GM12874 (cell line): ENCODE measurements around the gene MTCL1.

Experiments used
- TF ChIP-seq, protein P1 (sequence below): IDR thresholded peaks from 2 replicates; pipeline ENCODE4 v1.5.1; 2011; ENCODE audit warnings: low read depth, mild to moderate bottlenecking, control low read depth, low read length, moderate library complexity; ENCODE audit not compliant: insufficient read depth

MTCL1 gene

DNA sequence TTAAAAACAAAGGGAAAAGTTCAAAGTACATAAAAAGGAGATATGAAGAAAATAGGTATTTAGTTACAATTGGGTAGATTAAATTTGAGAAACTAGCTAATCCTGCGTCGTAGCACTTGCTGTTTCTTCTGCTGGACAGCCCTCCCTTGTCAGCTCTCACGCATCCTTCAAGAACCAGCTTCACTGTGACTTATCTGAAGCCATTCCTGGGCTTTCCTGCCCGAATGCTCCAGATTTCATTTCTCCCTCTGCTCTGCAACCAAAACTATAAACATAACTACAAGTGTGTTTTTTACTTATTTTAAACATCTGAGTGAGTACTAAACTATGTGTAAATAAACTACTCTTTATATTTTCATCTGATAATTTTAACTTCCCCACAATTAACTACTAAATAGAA is 149.2 kb downstream of the MTCL1 start:
- TF ChIP-seq, protein P1, sequence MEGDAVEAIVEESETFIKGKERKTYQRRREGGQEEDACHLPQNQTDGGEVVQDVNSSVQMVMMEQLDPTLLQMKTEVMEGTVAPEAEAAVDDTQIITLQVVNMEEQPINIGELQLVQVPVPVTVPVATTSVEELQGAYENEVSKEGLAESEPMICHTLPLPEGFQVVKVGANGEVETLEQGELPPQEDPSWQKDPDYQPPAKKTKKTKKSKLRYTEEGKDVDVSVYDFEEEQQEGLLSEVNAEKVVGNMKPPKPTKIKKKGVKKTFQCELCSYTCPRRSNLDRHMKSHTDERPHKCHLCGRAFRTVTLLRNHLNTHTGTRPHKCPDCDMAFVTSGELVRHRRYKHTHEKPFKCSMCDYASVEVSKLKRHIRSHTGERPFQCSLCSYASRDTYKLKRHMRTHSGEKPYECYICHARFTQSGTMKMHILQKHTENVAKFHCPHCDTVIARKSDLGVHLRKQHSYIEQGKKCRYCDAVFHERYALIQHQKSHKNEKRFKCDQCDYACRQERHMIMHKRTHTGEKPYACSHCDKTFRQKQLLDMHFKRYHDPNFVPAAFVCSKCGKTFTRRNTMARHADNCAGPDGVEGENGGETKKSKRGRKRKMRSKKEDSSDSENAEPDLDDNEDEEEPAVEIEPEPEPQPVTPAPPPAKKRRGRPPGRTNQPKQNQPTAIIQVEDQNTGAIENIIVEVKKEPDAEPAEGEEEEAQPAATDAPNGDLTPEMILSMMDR, result no peak

DNA sequence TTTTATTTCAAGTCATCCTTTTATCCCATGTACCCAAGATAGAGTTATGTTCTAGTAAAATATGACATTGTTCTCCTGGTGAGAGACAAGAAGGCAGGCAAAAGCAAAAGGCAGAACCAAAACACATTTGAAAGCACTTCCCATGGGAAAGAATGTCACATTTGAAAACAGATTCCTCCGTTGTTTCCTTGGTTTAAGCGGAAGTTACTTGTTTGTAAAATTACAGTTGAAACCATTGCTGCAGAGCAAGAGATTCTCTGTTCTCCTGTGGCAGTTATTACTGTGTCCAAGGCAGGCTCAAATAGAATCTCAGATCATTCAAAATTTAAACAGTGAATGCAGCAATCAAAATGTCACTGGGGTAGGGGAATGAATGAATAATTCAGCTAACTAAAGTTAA is 149.6 kb downstream of the MTCL1 start:
- TF ChIP-seq, protein P1, result no peak

DNA sequence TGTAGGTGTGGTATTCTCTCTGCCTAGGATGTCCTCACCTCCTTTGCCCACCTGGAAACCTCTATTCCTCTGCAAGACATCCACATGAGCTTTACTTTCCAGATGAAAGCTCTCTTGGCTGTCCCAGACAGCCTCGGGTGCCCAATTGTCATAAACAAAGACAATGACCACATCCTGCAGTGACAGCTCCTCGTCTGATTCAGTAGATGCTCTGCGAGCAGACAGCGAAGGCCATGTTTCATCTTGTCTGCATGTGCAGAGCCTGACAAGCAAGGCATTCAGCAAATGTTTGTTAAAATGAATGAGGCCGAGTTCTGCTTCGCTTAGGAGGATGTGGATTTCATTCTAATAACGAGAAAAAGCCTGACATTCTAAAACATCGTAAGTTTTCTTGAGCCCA is 150.9 kb downstream of the MTCL1 start:
- TF ChIP-seq, protein P1, result no peak

DNA sequence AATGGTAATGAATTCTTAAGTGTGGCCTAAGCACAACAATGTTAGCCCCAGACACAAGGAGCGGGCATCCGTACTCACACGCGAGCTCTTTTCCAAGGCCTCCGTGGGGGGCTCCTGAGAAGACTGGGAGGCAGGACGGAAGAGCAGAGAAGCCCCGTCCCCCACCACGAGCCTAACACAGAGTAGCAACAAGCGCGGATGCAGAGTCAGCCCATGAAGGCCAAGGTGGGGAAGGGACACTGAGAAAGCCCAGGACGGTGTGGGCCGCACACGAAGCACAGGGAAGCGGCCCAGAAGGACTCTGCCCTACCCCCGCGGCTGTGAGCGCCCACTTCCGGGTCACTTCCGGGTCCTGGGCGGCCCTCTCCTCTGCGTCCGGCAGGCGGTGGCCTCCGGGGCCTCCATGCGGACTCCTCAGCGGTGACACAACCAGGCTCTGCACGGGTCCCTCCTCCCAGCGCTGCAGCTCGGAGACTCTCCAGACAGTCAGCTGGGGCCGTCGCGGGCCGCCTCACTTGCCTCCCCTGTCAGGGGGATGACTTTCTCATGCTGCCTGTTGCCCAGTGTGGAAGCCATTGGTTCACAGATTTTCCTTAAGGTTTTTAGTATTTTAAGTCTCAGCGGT is 151.5 kb downstream of the MTCL1 start:
- TF ChIP-seq, protein P1, result no peak

DNA sequence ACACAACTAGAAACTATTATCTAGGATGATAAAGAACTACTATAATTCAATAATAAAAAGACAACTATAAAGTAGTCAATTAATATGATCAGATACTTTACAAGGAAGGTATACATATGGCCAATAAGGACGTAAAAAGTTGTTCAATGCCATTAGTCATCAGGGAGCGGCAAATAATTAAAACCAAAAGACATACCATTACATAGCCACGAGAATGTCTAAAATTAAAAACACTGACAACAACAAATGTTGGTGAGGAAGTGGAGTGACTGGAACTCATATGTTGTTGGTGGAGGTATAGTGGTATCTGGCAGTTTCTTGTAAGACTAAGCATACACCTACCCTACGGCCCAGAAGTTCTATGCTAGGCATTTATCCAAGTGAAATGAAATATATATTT is 152.4 kb downstream of the MTCL1 start:
- TF ChIP-seq, protein P1, result no peak

DNA sequence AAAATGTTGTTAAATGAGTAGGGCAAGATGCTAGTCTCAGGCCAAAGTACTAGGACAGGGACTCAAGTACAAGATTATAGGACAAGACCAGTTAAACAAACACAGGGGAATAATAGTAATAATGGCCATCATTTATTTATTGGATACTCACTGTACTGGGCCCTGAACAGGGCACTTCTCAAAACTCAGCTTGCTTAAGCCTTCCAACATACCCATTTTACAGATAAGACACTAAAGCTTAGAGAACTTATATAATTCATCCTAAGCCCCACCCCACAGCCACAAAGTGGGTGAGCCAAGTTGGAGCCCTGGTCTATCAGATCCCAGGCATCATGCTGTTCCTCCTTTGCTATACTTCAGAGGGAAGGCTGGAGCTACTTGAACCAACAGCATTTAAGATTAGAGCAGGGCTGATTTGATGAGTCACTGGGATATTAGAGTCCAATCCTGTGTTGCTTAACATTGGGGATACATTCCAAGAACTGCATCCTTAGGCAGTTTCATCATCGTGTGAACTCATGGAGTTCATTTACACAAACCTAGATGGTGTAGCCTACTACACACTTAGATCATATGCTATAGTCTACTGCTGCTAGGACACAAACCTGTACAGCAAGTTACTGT is 153.6 kb downstream of the MTCL1 start:
- TF ChIP-seq, protein P1, result no peak

DNA sequence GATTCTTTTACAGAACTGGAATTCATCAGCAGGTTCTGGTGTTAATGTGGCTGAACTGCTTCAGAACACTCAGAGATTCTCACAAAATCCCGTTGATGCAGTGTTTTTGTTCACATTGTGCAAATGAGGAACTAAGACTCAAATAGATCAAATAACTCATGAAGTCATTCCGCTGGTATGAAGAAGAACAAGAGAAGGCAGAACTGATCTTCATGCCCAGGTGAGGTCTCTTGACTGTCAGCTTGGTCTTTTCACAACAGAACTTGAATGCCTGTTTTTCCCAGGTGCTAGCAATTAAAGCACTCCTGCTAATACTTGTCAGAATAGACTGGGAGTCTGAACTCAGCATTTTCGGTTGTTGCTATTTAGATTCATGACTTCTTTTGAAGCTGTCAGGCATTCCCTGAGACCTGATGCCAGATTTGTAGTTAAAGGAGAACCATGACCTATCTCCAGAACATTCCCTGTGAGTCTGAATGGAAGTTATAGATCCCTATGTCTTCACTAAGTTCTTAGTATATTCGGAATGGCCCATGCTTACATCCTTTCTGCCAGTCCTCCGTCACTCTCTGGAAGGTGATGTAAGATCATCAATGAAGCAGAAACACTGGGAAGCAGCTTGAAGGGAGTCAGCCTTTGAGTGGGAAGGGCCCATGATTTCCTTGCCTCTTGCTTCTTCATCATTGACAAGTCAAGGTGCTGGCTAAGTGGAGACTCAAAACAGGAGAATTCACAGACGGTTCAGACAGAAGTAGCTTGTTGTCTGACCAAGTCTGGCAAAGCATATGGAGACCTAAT is 155.7 kb downstream of the MTCL1 start:
- TF ChIP-seq, protein P1, result no peak
